ENCODE data around the gene UNC5CL.
"Not testable (repeated sequence)": the region's sequence is repeated elsewhere in the genome, so short reads cannot be mapped to it uniquely, and the experiment has no call there.

Gene UNC5CL

DNA sequence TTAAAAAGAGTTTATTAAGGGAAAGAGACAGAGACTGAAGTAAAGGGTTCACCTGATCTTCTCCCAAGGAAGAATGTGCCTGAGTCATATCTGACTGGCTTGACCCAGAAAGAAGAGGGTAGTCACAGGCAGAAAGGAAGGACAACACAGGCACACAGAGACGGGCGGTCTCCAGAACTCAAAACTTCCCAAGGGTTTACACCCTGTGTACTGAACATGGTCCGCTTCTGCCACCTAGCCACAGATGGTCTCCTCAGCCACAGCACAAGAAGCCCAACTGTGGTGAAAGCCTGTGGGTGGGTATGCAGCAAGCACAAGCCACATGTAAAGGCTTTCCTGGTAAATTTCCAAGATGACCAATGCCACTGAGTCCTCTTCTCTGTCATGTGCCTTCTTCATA, 17.2 kb downstream of the UNC5CL start:
- DNase-seq (ENCODE audit: insufficient read length, low spot score) = no peak
- no peak for TF ChIP-seq POLR2AphosphoS5 (IDR thresholded peaks at IDR 0.05; ENCODE audit: low read depth, low read length)
- TF ChIP-seq TAF1 (IDR thresholded peaks at IDR 0.05; ENCODE audit: low read depth, low read length) = no peak
- no peak for TF ChIP-seq POLR2A (IDR thresholded peaks at IDR 0.05; ENCODE audit: low read depth, low read length)
- no peak for FAIRE-seq

DNA sequence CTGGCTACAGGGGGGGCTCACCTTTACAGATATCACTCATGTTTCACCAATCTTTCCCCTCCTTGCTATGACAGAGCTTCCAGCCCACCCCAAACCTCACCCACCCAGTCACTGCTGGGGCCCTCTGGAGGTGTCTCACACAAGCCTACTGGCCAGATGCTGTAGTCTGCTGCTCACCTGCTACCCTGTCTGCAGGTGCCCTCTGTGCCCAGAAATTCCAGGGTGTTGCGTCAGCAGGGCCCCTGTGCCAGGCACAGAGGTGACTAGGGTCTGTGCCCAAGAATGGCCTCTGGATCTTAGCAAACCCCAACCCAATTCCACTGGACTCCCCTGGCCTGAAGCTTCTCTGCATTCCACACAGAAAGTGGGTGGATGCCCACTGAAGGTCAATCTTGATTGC, 21.4 kb downstream of the UNC5CL start:
- TF ChIP-seq POLR2AphosphoS5 (IDR thresholded peaks at IDR 0.05; ENCODE audit: low read depth, low read length) (no peak), POU2F2 (IDR thresholded peaks at IDR 0.05; ENCODE audit: low read depth, low read length) (no peak), TAF1 (IDR thresholded peaks at IDR 0.05; ENCODE audit: low read depth, low read length) (no peak), PAX5 (IDR thresholded peaks at IDR 0.05; ENCODE audit: insufficient read depth, low read length, severe bottlenecking) (no peak), POLR2A (IDR thresholded peaks at IDR 0.05; ENCODE audit: low read depth, low read length) (no peak), SPI1 (IDR thresholded peaks at IDR 0.05; ENCODE audit: low read depth, low read length) (no peak)
- no peak for FAIRE-seq
- no peak for DNase-seq (ENCODE audit: insufficient read length, low spot score)

DNA sequence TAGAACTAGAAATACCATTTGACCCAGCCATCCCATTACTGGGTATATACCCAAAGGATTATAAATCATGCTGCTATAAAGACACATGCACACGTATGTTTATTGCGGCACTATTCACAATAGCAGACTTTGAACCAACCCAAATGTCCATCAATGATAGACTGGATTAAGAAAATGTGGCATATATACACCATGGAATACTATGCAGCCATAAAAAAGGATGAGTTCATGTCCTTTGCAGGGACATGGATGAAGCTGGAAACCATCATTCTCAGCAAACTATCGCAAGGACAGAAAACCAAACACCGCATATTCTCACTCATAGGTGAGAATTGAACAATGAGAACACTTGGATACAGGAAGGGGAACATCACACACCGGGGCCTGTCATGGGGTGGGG, 23.2 kb downstream of the UNC5CL start:
- FAIRE-seq; DNase-seq (ENCODE audit: insufficient read length, low spot score): not testable (repeated sequence)

DNA sequence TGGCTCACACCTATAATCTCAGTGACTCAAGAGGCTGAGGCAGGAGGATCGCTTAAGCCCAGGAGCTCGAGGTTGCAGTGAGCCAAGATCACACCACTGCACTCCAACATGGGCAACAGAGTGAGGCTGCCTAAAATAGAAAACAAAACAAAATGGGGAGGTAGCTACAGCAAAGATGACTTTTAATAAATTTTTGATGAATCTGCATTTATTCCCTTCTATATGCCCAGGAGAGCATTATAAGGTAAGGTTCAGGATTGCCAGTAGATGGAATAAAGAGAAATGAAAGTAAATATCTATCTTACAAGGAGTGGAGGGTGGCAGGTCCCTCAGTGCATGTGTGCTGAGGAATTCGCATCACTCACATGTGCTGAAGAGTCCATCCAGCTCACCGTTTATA, 24.2 kb downstream of the UNC5CL start:
- no peak for FAIRE-seq
- DNase-seq (ENCODE audit: insufficient read length, low spot score) = no peak
- TF ChIP-seq POU2F2 (IDR thresholded peaks at IDR 0.05; ENCODE audit: low read depth, low read length) (no peak), POLR2AphosphoS5 (IDR thresholded peaks at IDR 0.05; ENCODE audit: low read depth, low read length) (no peak)

DNA sequence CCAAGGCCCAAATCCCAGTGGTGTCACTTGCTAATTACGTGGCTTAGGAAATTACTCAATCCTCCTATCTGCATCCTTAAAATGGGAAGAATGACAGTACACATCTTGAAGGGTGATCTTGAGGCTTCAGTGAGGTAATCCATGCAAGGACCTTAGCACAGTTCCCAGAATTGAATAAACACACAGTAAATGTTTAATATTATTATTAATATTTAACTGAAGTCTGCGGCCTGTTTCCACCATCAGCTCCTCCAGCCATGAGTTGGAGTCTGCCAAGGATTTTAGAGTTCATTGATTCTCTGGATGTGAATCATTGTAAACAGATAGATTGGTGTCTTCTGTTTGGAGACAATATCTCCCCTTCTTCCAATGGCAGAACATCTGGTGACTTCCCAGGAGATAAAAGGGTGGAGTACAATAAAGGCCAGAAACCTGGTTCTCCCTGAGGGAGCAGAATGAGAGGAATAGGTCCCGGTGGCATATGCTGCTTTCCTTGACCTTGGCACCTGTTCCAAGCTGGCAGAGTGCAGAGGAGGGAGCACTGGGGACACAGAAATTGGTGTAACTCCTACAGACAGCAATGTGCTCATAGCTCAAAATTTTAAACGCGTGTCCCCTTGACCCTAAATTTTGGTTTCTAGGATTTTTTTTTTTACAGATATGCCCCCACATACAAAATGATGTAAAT, 25.4 kb downstream of the UNC5CL start:
- DNase-seq (ENCODE audit: insufficient read length, low spot score) (no peak), FAIRE-seq (no peak)
- TF ChIP-seq POU2F2 (IDR thresholded peaks at IDR 0.05; ENCODE audit: low read depth, low read length) (no peak), POLR2A (IDR thresholded peaks at IDR 0.05; ENCODE audit: low read depth, low read length) (no peak), TAF1 (IDR thresholded peaks at IDR 0.05; ENCODE audit: low read depth, low read length) (no peak), PAX5 (IDR thresholded peaks at IDR 0.05; ENCODE audit: insufficient read depth, low read length, severe bottlenecking) (no peak), POLR2AphosphoS5 (IDR thresholded peaks at IDR 0.05; ENCODE audit: low read depth, low read length) (no peak), SPI1 (IDR thresholded peaks at IDR 0.05; ENCODE audit: low read depth, low read length) (no peak)

DNA sequence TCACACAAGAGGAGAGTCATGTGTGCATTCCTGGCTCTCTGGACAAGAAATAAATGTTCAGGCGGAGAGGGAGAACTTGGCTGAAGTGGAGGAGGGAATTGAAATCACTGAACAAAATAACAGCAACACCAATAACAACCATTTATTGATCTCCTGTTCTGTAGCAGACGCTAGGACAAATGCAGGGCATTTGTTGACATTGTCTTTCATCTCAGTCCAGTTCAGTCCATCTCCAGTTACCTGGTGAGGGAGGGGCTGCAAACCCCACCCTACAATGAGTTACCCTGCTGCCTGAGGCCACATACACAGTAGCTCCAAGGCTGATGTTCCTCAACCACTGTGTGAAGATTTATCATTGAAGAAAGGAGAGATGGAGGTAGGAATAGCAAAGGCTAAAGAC, 27.3 kb downstream of the UNC5CL start:
- no peak for FAIRE-seq
- no peak for DNase-seq (ENCODE audit: insufficient read length, low spot score)
- TF ChIP-seq PAX5 (IDR thresholded peaks at IDR 0.05; ENCODE audit: insufficient read depth, low read length, severe bottlenecking) = no peak

DNA sequence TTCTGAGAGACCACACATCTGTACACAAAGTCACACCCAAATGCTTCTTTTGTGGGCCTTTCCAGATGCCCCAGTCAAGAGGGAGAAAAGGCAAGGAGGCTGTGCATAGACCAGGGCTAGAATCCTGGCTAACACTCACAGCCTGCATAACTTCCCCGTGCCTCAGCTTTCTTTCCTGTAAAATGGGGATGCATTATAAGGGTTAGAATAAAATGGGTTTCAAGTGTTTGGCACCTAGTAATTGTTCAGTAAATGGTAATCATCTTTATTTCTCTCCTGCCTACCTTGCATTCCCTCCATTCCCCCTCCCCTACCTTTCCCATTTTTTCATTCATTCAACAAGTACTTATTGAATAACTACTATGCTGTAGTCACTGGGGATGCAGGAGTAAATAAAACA, 29.4 kb downstream of the UNC5CL start:
- TF ChIP-seq SPI1 (IDR thresholded peaks at IDR 0.05; ENCODE audit: low read depth, low read length) = no peak
- no peak for TF ChIP-seq POLR2A (IDR thresholded peaks at IDR 0.05; ENCODE audit: low read depth, low read length)
- TF ChIP-seq POLR2AphosphoS5 (IDR thresholded peaks at IDR 0.05; ENCODE audit: low read depth, low read length) = no peak
- no peak for TF ChIP-seq POU2F2 (IDR thresholded peaks at IDR 0.05; ENCODE audit: low read depth, low read length)
- no peak for TF ChIP-seq PAX5 (IDR thresholded peaks at IDR 0.05; ENCODE audit: insufficient read depth, low read length, severe bottlenecking)
- TF ChIP-seq TAF1 (IDR thresholded peaks at IDR 0.05; ENCODE audit: low read depth, low read length) = no peak
- DNase-seq (ENCODE audit: insufficient read length, low spot score) (no peak), FAIRE-seq (no peak)

DNA sequence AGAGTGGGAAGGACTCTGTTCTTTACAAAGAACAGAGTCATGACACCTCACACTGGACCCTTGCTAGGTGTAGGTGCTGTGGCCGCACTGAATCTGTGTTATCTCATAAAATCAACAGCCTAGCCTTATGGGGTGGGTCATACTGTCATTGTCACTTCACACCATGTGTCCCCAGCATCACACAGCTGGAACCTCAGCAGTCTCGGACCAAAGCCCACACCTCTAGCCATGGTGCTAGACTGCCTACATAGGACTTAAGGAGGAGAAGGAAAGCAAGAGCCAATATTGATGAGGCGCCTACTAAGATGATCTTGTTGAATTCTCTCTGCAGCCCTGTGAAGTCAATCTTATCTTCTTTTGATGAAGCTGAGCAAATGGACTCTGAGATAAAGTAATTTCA, 31.0 kb downstream of the UNC5CL start:
- FAIRE-seq (no peak), DNase-seq (ENCODE audit: insufficient read length, low spot score) (no peak)
- TF ChIP-seq TAF1 (IDR thresholded peaks at IDR 0.05; ENCODE audit: low read depth, low read length) (no peak), POU2F2 (IDR thresholded peaks at IDR 0.05; ENCODE audit: low read depth, low read length) (no peak), PAX5 (IDR thresholded peaks at IDR 0.05; ENCODE audit: insufficient read depth, low read length, severe bottlenecking) (no peak), SPI1 (IDR thresholded peaks at IDR 0.05; ENCODE audit: low read depth, low read length) (no peak), POLR2A (IDR thresholded peaks at IDR 0.05; ENCODE audit: low read depth, low read length) (no peak), POLR2AphosphoS5 (IDR thresholded peaks at IDR 0.05; ENCODE audit: low read depth, low read length) (no peak)

DNA sequence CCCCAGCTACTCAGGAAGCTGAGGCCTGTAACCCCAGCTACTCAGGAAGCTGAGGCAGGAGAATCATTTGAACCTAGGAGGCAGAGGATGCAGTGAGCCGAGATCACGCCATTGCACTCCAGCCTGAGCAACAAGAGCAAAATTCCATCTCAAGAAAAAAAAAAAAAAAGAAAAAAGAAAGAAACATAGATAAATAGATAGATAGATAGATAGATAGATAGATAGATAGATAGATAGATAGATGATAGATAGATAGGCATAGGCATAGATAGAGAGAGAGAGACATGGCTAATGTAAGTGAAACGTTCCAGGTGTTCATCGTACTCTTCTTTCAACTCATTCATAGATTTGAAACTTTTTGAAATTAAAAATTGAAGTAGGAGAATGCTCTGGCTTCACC, 32.0 kb downstream of the UNC5CL start:
- FAIRE-seq; DNase-seq (ENCODE audit: insufficient read length, low spot score): not testable (repeated sequence)

DNA sequence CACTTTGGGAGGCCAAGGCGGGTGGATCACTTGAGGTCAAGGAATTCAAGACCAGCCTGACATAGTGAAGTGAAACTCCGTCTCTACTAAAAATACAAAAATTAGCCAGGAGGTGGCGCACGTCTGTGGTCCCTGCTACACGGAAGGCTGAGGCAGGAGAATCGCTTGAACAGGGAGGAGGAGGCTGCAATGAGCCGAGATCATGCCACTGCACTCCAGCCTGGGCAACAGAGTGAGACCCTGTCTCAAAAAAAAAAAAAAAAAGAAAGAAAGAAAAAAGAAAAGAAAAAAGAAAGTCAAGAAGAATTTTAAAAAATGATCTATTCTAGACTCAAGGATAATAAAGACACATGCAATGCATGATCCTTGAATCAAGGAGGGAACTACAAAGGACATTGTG, 32.8 kb downstream of the UNC5CL start:
- not testable (repeated sequence) for DNase-seq (ENCODE audit: insufficient read length, low spot score); FAIRE-seq

DNA sequence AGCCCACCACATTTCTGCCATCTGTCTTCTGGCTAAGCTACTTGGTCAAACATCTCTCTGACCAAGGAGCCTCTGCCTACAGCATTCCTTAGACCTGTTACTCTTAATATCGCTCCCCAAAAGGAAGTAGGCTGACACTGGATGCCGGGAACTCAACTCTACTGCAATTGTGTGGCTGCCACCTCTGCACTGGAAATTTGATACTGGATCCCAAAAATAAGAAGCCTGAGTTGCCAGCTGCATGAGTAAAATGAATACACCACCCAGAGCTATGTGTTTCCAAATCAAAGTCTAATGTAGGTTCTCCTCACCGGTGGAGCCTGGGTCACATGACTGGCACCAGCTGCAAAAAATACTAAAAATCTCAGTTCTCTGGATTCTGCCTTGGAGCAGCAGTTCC, 36.9 kb downstream of the UNC5CL start:
- TF ChIP-seq POLR2A (IDR thresholded peaks at IDR 0.05; ENCODE audit: low read depth, low read length) (no peak), SPI1 (IDR thresholded peaks at IDR 0.05; ENCODE audit: low read depth, low read length) (no peak), PAX5 (IDR thresholded peaks at IDR 0.05; ENCODE audit: insufficient read depth, low read length, severe bottlenecking) (no peak)
- no peak for FAIRE-seq
- no peak for DNase-seq (ENCODE audit: insufficient read length, low spot score)

DNA sequence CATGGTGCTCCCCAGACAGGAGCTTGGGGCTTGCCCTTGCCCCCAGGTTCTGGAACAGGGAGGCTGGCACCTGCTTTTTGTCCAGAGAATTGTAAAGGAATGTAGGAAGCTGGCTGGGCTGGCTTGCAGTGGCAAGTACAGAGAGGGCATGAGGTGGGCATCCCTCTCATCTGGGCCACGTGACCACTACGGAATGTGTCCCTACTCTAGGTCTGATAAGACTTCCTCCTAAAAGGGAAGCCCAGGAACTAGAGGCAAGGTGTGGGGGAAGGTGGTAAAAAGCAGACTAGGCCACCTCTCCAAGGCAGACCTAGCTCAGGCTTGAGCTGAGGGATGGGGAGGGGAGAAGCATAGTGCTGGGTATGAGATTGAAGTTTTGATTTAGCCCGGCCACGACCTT, 38.8 kb downstream of the UNC5CL start:
- no peak for FAIRE-seq
- TF ChIP-seq POLR2AphosphoS5 (IDR thresholded peaks at IDR 0.05; ENCODE audit: low read depth, low read length) (no peak), POLR2A (IDR thresholded peaks at IDR 0.05; ENCODE audit: low read depth, low read length) (no peak), SPI1 (IDR thresholded peaks at IDR 0.05; ENCODE audit: low read depth, low read length) (no peak), POU2F2 (IDR thresholded peaks at IDR 0.05; ENCODE audit: low read depth, low read length) (no peak), PAX5 (IDR thresholded peaks at IDR 0.05; ENCODE audit: insufficient read depth, low read length, severe bottlenecking) (no peak), TAF1 (IDR thresholded peaks at IDR 0.05; ENCODE audit: low read depth, low read length) (no peak)

More for the DNA sequence above, 38.8 kb downstream of the UNC5CL start:
- no peak for DNase-seq (ENCODE audit: insufficient read length, low spot score)
